Uterus (tissue), 4 donors: Measurements from ENCODE around the gene LDHAL6A. TPM values are rescaled to one million over a fixed set of nuclear protein-coding genes. Genes with fewer than 3 reads are reported as not detected.

ENCODE experiments used
- DNase-seq, 2 donors: peaks; one replicate each; pipeline ENCODE4 v3.0.0-alpha.2; 2019 to 2020
- H3K27ac ChIP-seq, 2 donors: fragments of 200-600 bp; sonication (generic); 1 replicate in 1 of 2; 2 replicates in 1 of 2; pipeline ENCODE4 v1.5.1; 2016 to 2018
- H3K27me3 ChIP-seq, 2 donors: fragments of 200-600 bp; sonication (generic); one replicate each; pipeline ENCODE4 v1.5.1; 2018 to 2019; ENCODE audit warnings: control low read depth in 1 of 2
- H3K36me3 ChIP-seq, 2 donors: fragments of 200-600 bp; sonication (generic); one replicate each; pipeline ENCODE4 v1.5.1; 2019; ENCODE audit warnings: control low read depth in 1 of 2
- H3K4me1 ChIP-seq, 2 donors: fragments of 200-600 bp; sonication (generic); one replicate each; pipeline ENCODE4 v1.5.1; 2018 to 2019; ENCODE audit warnings: control low read depth in 1 of 2
- H3K4me3 ChIP-seq, 2 donors: fragments of 200-600 bp; sonication (generic); 1 replicate in 1 of 2; 2 replicates in 1 of 2; pipeline ENCODE4 v1.5.1; 2018 to 2019; ENCODE audit warnings: mild to moderate bottlenecking in 1 of 2
- H3K9me3 ChIP-seq, 2 donors: fragments of 200-600 bp; sonication (generic); one replicate each; pipeline ENCODE4 v1.5.1; 2019; ENCODE audit warnings: control low read depth in 1 of 2
- POLR2A ChIP-seq, 2 donors: fragments of 450-650 bp; IDR thresholded peaks; one replicate each; pipeline ENCODE4 v1.6.1; 2016; ENCODE audit warnings: antibody characterized with exemption in 2 of 2, mild to moderate bottlenecking in 1 of 2, moderate library complexity in 1 of 2
- intact Hi-C: fragments of 100-400 bp; cut with DNase I; formaldehyde crosslinking; loops from one replicate; pipeline ENCODE4 v1.15.1; 2023; ENCODE audit warnings: low total_unique reads
- total RNA-seq, 4 donors: library from RNA; depleted of rRNA in 3 of 4; stranded (reverse); fragments of >200 nt in 3 of 4; gene quantifications; one replicate each; pipeline versions ENCODE4 v1.1.0 to v1.2.4, GENCODE V29; 2014 to 2023
- TF ChIP-seq, protein P1 (sequence below), 4 experiments: fragments of 200-600 bp in 2 of 4; fragments of 450-650 bp in 2 of 4; sonication (generic) in 2 of 4; IDR thresholded peaks; one replicate each; pipeline ENCODE4 v1.5.1; 2016 to 2019; ENCODE audit warnings: antibody characterized with exemption in 4 of 4, mild to moderate bottlenecking in 2 of 4, moderate library complexity in 1 of 4
- donor health status: DM: yes; HTN: yes; CAD: no.

Gene LDHAL6A
- total RNA-seq, 4 donors from 2014 or later, result 0.24 to 0.28 TPM; not detected in 2

DNA sequence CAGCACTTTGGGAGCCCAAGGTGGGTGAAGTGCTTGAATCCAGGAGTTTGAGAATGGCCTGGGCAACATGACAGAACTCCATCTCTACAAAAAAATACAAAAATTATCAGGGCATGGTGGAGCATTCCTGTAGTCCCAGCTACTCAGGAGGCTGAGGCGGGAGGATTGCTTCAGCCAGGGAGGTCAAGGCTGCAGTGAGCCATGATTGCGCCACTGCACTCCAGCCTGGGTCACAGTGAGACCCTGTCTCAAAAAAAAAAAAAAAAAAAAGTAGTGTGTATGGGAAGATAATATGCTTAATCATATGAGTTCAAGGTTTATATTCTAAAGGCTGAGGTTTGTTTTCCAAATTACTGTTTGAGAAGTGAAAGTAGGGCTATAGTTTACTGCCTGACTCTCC, 10.7 kb downstream of the LDHAL6A start:
- intact Hi-C loops, result no loop called here
- no peak for DNase-seq
- Histone ChIP-seq H3K4me1 (no peaks in the 10 kb centered on the region), H3K27ac (no peak overlapping the region), H3K27me3 (no peaks in the 10 kb centered on the region), H3K36me3 (no peaks in the 10 kb centered on the region), H3K9me3 (no peaks in the 10 kb centered on the region), H3K4me3 (no peak overlapping the region)
- no peak for TF ChIP-seq POLR2A (IDR thresholded peaks at IDR 0.05)
- TF ChIP-seq, protein P1, sequence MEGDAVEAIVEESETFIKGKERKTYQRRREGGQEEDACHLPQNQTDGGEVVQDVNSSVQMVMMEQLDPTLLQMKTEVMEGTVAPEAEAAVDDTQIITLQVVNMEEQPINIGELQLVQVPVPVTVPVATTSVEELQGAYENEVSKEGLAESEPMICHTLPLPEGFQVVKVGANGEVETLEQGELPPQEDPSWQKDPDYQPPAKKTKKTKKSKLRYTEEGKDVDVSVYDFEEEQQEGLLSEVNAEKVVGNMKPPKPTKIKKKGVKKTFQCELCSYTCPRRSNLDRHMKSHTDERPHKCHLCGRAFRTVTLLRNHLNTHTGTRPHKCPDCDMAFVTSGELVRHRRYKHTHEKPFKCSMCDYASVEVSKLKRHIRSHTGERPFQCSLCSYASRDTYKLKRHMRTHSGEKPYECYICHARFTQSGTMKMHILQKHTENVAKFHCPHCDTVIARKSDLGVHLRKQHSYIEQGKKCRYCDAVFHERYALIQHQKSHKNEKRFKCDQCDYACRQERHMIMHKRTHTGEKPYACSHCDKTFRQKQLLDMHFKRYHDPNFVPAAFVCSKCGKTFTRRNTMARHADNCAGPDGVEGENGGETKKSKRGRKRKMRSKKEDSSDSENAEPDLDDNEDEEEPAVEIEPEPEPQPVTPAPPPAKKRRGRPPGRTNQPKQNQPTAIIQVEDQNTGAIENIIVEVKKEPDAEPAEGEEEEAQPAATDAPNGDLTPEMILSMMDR (IDR thresholded peaks at IDR 0.05), result no peak

DNA sequence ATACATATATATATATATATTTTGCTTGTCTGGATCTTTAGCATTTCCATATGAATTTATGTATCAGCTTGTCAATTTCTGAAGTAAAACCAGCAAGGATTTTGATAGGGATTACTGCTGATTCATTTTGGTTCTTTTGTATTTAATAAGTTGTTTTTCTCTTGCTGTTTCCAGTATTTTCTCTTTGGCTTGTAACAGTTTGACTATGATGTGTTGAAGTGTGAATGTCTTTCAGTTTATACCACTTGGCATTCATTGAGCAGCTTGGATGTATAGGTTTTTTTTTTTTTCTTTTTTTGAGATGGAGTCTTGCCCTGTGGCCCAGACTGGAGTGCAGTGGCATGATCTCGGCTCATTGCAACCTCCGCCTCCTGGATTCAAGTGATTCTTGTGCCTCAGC, 12.4 kb downstream of the LDHAL6A start:
- Histone ChIP-seq H3K36me3 (no peaks in the 10 kb centered on the region), H3K4me1 (no peaks in the 10 kb centered on the region), H3K9me3 (no peaks in the 10 kb centered on the region), H3K4me3 (no peak overlapping the region), H3K27me3 (no peaks in the 10 kb centered on the region), H3K27ac (no peak overlapping the region)
- no peak for DNase-seq
- intact Hi-C loops, result no loop called here
- TF ChIP-seq, protein P1 (IDR thresholded peaks at IDR 0.05), result no peak
- no peak for TF ChIP-seq POLR2A (IDR thresholded peaks at IDR 0.05)

DNA sequence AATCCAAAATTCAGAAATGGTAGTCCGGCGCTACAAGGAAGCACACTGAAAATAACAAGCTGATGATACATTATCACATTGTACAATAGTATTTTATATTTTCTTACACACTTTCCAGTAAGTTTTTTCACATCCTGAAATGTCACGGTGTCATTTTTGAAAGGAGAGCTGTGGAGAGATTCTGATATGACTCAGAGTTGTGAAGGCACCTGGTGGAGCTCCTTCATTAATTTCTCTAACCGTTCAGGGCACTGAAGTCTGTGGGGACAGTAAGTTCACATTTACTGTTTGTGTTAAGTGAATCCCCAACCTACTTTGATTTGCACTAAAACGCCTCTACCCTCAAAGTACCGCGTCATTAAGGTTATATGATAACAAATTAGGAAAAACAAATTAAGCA, 13.3 kb downstream of the LDHAL6A start:
- Histone ChIP-seq H3K27me3 (no peaks in the 10 kb centered on the region), H3K36me3 (no peaks in the 10 kb centered on the region), H3K4me1 (no peaks in the 10 kb centered on the region), H3K4me3 (no peak overlapping the region), H3K27ac (no peak overlapping the region), H3K9me3 (no peaks in the 10 kb centered on the region)
- DNase-seq, result no peak
- intact Hi-C loops, result no loop called here
- TF ChIP-seq, protein P1 (IDR thresholded peaks at IDR 0.05), result no peak
- no peak for TF ChIP-seq POLR2A (IDR thresholded peaks at IDR 0.05)

DNA sequence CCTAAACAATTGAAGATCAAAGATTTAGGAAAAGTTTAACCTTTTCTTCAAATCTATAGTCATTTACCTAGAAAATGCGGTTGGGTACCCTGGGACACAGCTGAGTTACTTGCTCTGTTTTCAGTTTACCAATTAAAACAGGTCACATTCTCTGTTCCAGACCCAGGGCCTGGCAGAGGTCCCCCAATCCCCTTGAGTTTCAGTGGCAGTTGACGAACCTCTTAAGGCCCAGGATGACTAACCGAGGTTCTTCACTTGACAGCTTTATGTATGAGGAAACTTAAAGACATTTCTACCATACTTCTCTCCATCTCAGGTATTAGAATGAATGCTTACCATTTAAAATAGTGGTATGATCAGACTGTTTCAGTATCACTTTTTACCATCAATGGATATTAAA, 16.3 kb downstream of the LDHAL6A start:
- no peak for DNase-seq
- intact Hi-C loops, result no loop called here
- Histone ChIP-seq H3K27me3 (no peaks in the 10 kb centered on the region), H3K36me3 (no peaks in the 10 kb centered on the region), H3K4me1 (no peaks in the 10 kb centered on the region), H3K27ac (no peak overlapping the region), H3K4me3 (no peak overlapping the region), H3K9me3 (no peaks in the 10 kb centered on the region)
- TF ChIP-seq, protein P1 (IDR thresholded peaks at IDR 0.05), result no peak
- no peak for TF ChIP-seq POLR2A (IDR thresholded peaks at IDR 0.05)

DNA sequence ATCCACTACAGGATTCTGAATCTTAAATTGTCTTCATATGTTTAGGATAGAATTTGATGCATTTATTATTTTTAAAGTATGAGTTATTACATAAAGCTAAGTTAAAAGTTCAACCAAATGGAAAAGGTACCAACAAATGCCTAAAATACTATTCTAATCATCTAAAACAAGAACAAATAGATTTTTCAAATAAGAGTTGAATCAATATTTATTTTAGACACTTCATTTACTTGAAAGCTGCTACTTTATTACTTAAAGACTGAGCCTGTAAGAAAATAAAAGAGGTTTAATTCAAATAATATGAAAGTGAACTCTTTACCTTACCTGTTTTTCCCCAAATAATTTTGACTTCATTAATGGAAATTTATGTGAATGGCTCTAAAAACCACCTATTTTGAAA, 16.9 kb downstream of the LDHAL6A start:
- no peaks in the 10 kb centered on the region for H3K27me3 ChIP-seq
- no peak for DNase-seq
- H3K9me3 ChIP-seq, result no peaks in the 10 kb centered on the region
- intact Hi-C loops, result no loop called here
- no peaks in the 10 kb centered on the region for H3K36me3 ChIP-seq
- no peaks in the 10 kb centered on the region for H3K4me1 ChIP-seq
- H3K27ac ChIP-seq, result no peak overlapping the region
- no peak overlapping the region for H3K4me3 ChIP-seq
- TF ChIP-seq POLR2A (IDR thresholded peaks at IDR 0.05), result no peak
- TF ChIP-seq, protein P1 (IDR thresholded peaks at IDR 0.05), result no peak
